ENCODE measurements around the gene GJA4.

The GJA4 gene

GRCh38 chr1:34822202-34822601 is 29.4 kb downstream of the GJA4 start:
- no peaks in the 10 kb centered on the region for H3K79me1 ChIP-seq (ENCODE audit: low read depth, low read length)
- no peak overlapping the region for H3K27ac ChIP-seq (replicated peaks; ENCODE audit: low read length)
- no peaks in the 10 kb centered on the region for H3K36me3 ChIP-seq (replicated peaks in 1 of 2; ENCODE audit: control insufficient read depth in 2 of 2, insufficient read depth in 2 of 2, low read length in 2 of 2)
- H3K9ac ChIP-seq (ENCODE audit: low read depth, low read length, poor library complexity), result no peak overlapping the region
- H2AFZ ChIP-seq (ENCODE audit: low read length), result no peak overlapping the region
- no peak overlapping the region for H3K4ac ChIP-seq (ENCODE audit: low read length)
- H3K9me3 ChIP-seq (replicated peaks in 1 of 2; ENCODE audit: control insufficient read depth in 2 of 2, insufficient read depth in 1 of 2, low read depth in 1 of 2, low read length in 2 of 2), result peaks cover 0 to 4% of the 10 kb centered on the region in 2 donors
- no peak overlapping the region for H3K14ac ChIP-seq (ENCODE audit: low read length)
- no peak overlapping the region for H3K18ac ChIP-seq (ENCODE audit: low read length)
- no peak overlapping the region for H3K23ac ChIP-seq (ENCODE audit: low read depth, low read length, poor library complexity)
- H3K27me3 ChIP-seq (ENCODE audit: control insufficient read depth in 3 of 3, insufficient read depth in 3 of 3, low read depth in 1 of 3, low read length in 3 of 3), result no peaks in the 10 kb centered on the region
- no peak overlapping the region for H3K4me2 ChIP-seq (ENCODE audit: insufficient read depth, low read length, poor library complexity, severe bottlenecking)
- peaks cover 2 to 12% of the 10 kb centered on the region in 2 donors for H3K4me1 ChIP-seq (ENCODE audit: control insufficient read depth in 2 of 2, insufficient read depth in 1 of 2, low read depth in 1 of 2, low read length in 2 of 2)
- no peak overlapping the region for H2AK5ac ChIP-seq (ENCODE audit: low read depth, low read length)
- H2BK15ac ChIP-seq (ENCODE audit: low read length), result no peak overlapping the region
- no peak overlapping the region for H2BK12ac ChIP-seq (ENCODE audit: low read length)
- no peak overlapping the region for H2BK120ac ChIP-seq (ENCODE audit: low read depth, low read length)
- no CpG with 5 or more reads among the region's 3 CpGs for WGBS, 2 donors (ENCODE audit: extremely low coverage in 2 of 2, insufficient read length in 2 of 2, insufficient replicate concordance in 1 of 2)
- H4K91ac ChIP-seq (ENCODE audit: low read depth, low read length, poor library complexity), result no peak overlapping the region
- no peak overlapping the region for H3K4me3 ChIP-seq (ENCODE audit: low read length in 2 of 2)
- H2BK5ac ChIP-seq (ENCODE audit: low read length), result no peak overlapping the region
- no peak for DNase-seq (ENCODE audit: low spot score)
- no peak overlapping the region for H4K8ac ChIP-seq (ENCODE audit: low read depth, low read length)

- no peak overlapping the region for H3K23ac ChIP-seq (ENCODE audit: low read depth, low read length, poor library complexity)
- H3K18ac ChIP-seq (ENCODE audit: low read length), result no peak overlapping the region
- no peak overlapping the region for H3K9ac ChIP-seq (ENCODE audit: low read depth, low read length, poor library complexity)
- no peaks in the 10 kb centered on the region for H3K36me3 ChIP-seq (replicated peaks in 1 of 2; ENCODE audit: control insufficient read depth in 2 of 2, insufficient read depth in 2 of 2, low read length in 2 of 2)
- H3K27ac ChIP-seq (replicated peaks; ENCODE audit: low read length), result no peak overlapping the region
- H2AK5ac ChIP-seq (ENCODE audit: low read depth, low read length), result no peak overlapping the region
- peaks cover 2 to 15% of the 10 kb centered on the region in 2 donors for H3K4me1 ChIP-seq (ENCODE audit: control insufficient read depth in 2 of 2, insufficient read depth in 1 of 2, low read depth in 1 of 2, low read length in 2 of 2)
- H3K9me3 ChIP-seq (replicated peaks in 1 of 2; ENCODE audit: control insufficient read depth in 2 of 2, insufficient read depth in 1 of 2, low read depth in 1 of 2, low read length in 2 of 2), result peaks cover 0 to 4% of the 10 kb centered on the region in 2 donors
- H4K8ac ChIP-seq (ENCODE audit: low read depth, low read length), result no peak overlapping the region
- H3K27me3 ChIP-seq (ENCODE audit: control insufficient read depth in 3 of 3, insufficient read depth in 3 of 3, low read depth in 1 of 3, low read length in 3 of 3), result no peaks in the 10 kb centered on the region
- no peak overlapping the region for H3K14ac ChIP-seq (ENCODE audit: low read length)
- H2BK15ac ChIP-seq (ENCODE audit: low read length), result no peak overlapping the region
- no peak overlapping the region for H3K4me3 ChIP-seq (ENCODE audit: low read length in 2 of 2)
- no CpG with 5 or more reads among the region's 3 CpGs for WGBS, 2 donors (ENCODE audit: extremely low coverage in 2 of 2, insufficient read length in 2 of 2, insufficient replicate concordance in 1 of 2)
- no peak overlapping the region for H2BK12ac ChIP-seq (ENCODE audit: low read length)
- H3K79me1 ChIP-seq (ENCODE audit: low read depth, low read length), result no peaks in the 10 kb centered on the region
- peak overlapping the region; percentile 23 for H2AFZ ChIP-seq (ENCODE audit: low read length)
- no peak for DNase-seq (ENCODE audit: low spot score)
- no peak overlapping the region for H3K4me2 ChIP-seq (ENCODE audit: insufficient read depth, low read length, poor library complexity, severe bottlenecking)
- H2BK5ac ChIP-seq (ENCODE audit: low read length), result no peak overlapping the region
- no peak overlapping the region for H4K91ac ChIP-seq (ENCODE audit: low read depth, low read length, poor library complexity)
- H2BK120ac ChIP-seq (ENCODE audit: low read depth, low read length), result no peak overlapping the region
- no peak overlapping the region for H3K4ac ChIP-seq (ENCODE audit: low read length)
Observed at GRCh38 chr1:34824817-34825454, 32.1 kb downstream of the GJA4 start.

- no peak overlapping the region for H3K18ac ChIP-seq (ENCODE audit: low read length)
- no peak overlapping the region for H2BK15ac ChIP-seq (ENCODE audit: low read length)
- H3K4me2 ChIP-seq (ENCODE audit: insufficient read depth, low read length, poor library complexity, severe bottlenecking), result no peak overlapping the region
- WGBS, 2 donors (ENCODE audit: extremely low coverage in 2 of 2, insufficient read length in 2 of 2, insufficient replicate concordance in 1 of 2), result no CpG with 5 or more reads among the region's 11 CpGs
- no peak overlapping the region for H4K91ac ChIP-seq (ENCODE audit: low read depth, low read length, poor library complexity)
- no peak overlapping the region for H2BK12ac ChIP-seq (ENCODE audit: low read length)
- peak overlapping the region; percentile 23 for H2AFZ ChIP-seq (ENCODE audit: low read length)
- peak overlapping the region; percentile 10 for H3K14ac ChIP-seq (ENCODE audit: low read length)
- no peak overlapping the region for H3K4ac ChIP-seq (ENCODE audit: low read length)
- no peaks in the 10 kb centered on the region for H3K36me3 ChIP-seq (replicated peaks in 1 of 2; ENCODE audit: control insufficient read depth in 2 of 2, insufficient read depth in 2 of 2, low read length in 2 of 2)
- H3K27me3 ChIP-seq (ENCODE audit: control insufficient read depth in 3 of 3, insufficient read depth in 3 of 3, low read depth in 1 of 3, low read length in 3 of 3), result no peaks in the 10 kb centered on the region
- no peaks in the 10 kb centered on the region for H3K79me1 ChIP-seq (ENCODE audit: low read depth, low read length)
- H3K4me3 ChIP-seq (ENCODE audit: low read length in 2 of 2), result no peak overlapping the region
- H2BK5ac ChIP-seq (ENCODE audit: low read length), result no peak overlapping the region
- no peak overlapping the region for H2AK5ac ChIP-seq (ENCODE audit: low read depth, low read length)
- H4K8ac ChIP-seq (ENCODE audit: low read depth, low read length), result no peak overlapping the region
- peaks cover 2 to 15% of the 10 kb centered on the region in 2 donors for H3K4me1 ChIP-seq (ENCODE audit: control insufficient read depth in 2 of 2, insufficient read depth in 1 of 2, low read depth in 1 of 2, low read length in 2 of 2)
- no peak overlapping the region for H3K27ac ChIP-seq (replicated peaks; ENCODE audit: low read length)
- no peak overlapping the region for H2BK120ac ChIP-seq (ENCODE audit: low read depth, low read length)
- no peak for DNase-seq (ENCODE audit: low spot score)
- H3K9ac ChIP-seq (ENCODE audit: low read depth, low read length, poor library complexity), result no peak overlapping the region
- peaks cover 0 to 4% of the 10 kb centered on the region in 2 donors for H3K9me3 ChIP-seq (replicated peaks in 1 of 2; ENCODE audit: control insufficient read depth in 2 of 2, insufficient read depth in 1 of 2, low read depth in 1 of 2, low read length in 2 of 2)
- H3K23ac ChIP-seq (ENCODE audit: low read depth, low read length, poor library complexity), result peak overlapping the region; percentile 7
Observed at GRCh38 chr1:34825455-34826091, 32.8 kb downstream of the GJA4 start.

GRCh38 chr1:34827341-34827941 is 34.6 kb downstream of the GJA4 start:
- no CpG with 5 or more reads among the region's 5 CpGs for WGBS, 2 donors (ENCODE audit: extremely low coverage in 2 of 2, insufficient read length in 2 of 2, insufficient replicate concordance in 1 of 2)
- no peak for DNase-seq (ENCODE audit: low spot score)

More at GRCh38 chr1:34827341-34827941, 34.6 kb downstream of the GJA4 start:
- H3K36me3 ChIP-seq (replicated peaks in 1 of 2; ENCODE audit: control insufficient read depth in 2 of 2, insufficient read depth in 2 of 2, low read length in 2 of 2), result no peaks in the 10 kb centered on the region
- H2AK5ac ChIP-seq (ENCODE audit: low read depth, low read length), result no peak overlapping the region
- no peak overlapping the region for H3K4me2 ChIP-seq (ENCODE audit: insufficient read depth, low read length, poor library complexity, severe bottlenecking)
- no peak overlapping the region for H3K14ac ChIP-seq (ENCODE audit: low read length)
- H4K8ac ChIP-seq (ENCODE audit: low read depth, low read length), result no peak overlapping the region
- no peak overlapping the region for H3K9ac ChIP-seq (ENCODE audit: low read depth, low read length, poor library complexity)
- no peak overlapping the region for H2BK15ac ChIP-seq (ENCODE audit: low read length)
- no peaks in the 10 kb centered on the region for H3K79me1 ChIP-seq (ENCODE audit: low read depth, low read length)
- no peak overlapping the region for H3K23ac ChIP-seq (ENCODE audit: low read depth, low read length, poor library complexity)
- H2BK5ac ChIP-seq (ENCODE audit: low read length), result no peak overlapping the region
- H3K27me3 ChIP-seq (ENCODE audit: control insufficient read depth in 3 of 3, insufficient read depth in 3 of 3, low read depth in 1 of 3, low read length in 3 of 3), result no peaks in the 10 kb centered on the region
- H3K27ac ChIP-seq (replicated peaks; ENCODE audit: low read length), result no peak overlapping the region
- H3K4me3 ChIP-seq (ENCODE audit: low read length in 2 of 2), result no peak overlapping the region
- H4K91ac ChIP-seq (ENCODE audit: low read depth, low read length, poor library complexity), result no peak overlapping the region
- no peak overlapping the region for H2BK120ac ChIP-seq (ENCODE audit: low read depth, low read length)
- H3K18ac ChIP-seq (ENCODE audit: low read length), result no peak overlapping the region
- no peak overlapping the region for H2BK12ac ChIP-seq (ENCODE audit: low read length)
- no peak overlapping the region for H3K4ac ChIP-seq (ENCODE audit: low read length)
- H3K9me3 ChIP-seq (replicated peaks in 1 of 2; ENCODE audit: control insufficient read depth in 2 of 2, insufficient read depth in 1 of 2, low read depth in 1 of 2, low read length in 2 of 2), result peaks cover 0 to 4% of the 10 kb centered on the region in 2 donors
- H2AFZ ChIP-seq (ENCODE audit: low read length), result no peak overlapping the region
- peaks cover 2 to 15% of the 10 kb centered on the region in 2 donors for H3K4me1 ChIP-seq (ENCODE audit: control insufficient read depth in 2 of 2, insufficient read depth in 1 of 2, low read depth in 1 of 2, low read length in 2 of 2)

Measured in neuronal stem cell (in vitro differentiated cells).